GM13976 (cell line): Measurements from ENCODE around the gene LYST.

ENCODE experiments used
- DNase-seq: peaks from one replicate; pipeline ENCODE4 v3.0.0; 2012; ENCODE audit warnings: low spot score
- CTCF ChIP-seq: IDR thresholded peaks from 2 replicates; pipeline ENCODE4 v1.5.1; 2012; ENCODE audit warnings: borderline replicate concordance, mild to moderate bottlenecking; ENCODE audit not compliant: insufficient read depth; ENCODE audit errors: extremely low read depth, missing control alignments, control extremely low read depth
- in situ Hi-C: fragments of 300-500 bp; cut with MboI; formaldehyde crosslinking; loops from one replicate; pipeline ENCODE4 v1.12.0; 2022; ENCODE audit warnings: low sequenced_read_pairs, mixed read lengths, inconsistent platforms; ENCODE audit not compliant: unreplicated experiment

LYST gene

GRCh38 chr1:235887676-235888075, 21.0 kb upstream of the LYST start:
- in situ Hi-C loops = no loop called here
- no peak for DNase-seq
- TF ChIP-seq CTCF = no peak

GRCh38 chr1:235885655-235886262, 19.1 kb upstream of the LYST start:
- no peak for TF ChIP-seq CTCF
- DNase-seq = no peak
- in situ Hi-C loops = no loop called here

DNA sequence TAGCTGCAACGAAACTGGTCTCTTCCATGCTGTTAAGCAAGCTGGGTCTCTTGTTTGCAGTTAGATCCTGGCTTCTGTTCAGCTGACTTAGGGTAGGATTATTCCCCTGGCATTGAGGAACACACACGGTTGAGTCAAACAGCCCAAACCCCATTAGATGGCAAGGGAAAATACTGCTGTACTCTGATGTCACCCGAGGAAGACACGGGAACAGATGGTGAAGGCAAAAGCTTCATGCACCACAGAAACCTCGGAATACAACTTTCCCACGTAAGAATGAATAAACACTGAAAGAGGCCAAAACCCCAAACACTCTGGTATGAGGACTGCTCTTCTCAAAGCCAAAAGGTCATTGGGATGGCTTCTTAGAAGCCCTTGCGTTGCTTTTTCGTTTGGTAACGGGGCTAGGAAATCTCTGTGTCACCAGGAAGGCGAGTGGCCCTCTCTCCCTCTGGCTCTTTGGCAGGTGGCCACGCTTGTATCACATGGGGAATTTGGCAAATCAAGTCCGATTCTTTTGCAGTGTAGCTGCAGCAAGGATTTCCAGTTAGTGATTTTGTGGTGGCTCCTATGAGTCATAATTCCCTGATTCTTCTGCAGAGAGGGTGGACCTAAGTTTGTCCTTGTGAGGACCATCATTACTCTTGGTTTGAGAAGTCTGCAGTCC, 16.7 kb upstream of the LYST start:
- in situ Hi-C loops = no loop called here
- no peak for TF ChIP-seq CTCF
- DNase-seq = peak; percentile 57

DNA sequence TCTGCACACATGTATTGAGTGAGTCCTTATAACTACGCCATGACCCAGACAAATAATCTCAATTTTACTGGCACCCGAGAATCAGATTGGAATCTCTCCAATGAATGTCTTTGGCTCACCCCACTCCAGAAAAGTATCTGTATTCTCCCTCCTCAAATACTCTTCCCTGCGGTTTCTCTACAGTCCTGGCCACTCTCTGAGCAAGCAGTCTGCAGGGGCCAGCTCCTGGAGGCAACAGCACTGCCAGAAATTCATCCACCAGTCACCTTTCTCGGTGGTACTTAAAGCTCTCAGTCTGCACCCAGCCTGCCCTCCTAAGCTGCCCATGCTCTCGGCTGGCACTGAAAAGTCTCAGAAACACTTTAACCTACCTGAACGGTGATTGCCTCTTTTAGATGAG, 16.1 kb upstream of the LYST start:
- no peak for DNase-seq
- TF ChIP-seq CTCF = no peak
- in situ Hi-C loops = no loop called here

GRCh38 chr1:235881930-235882700, 15.4 kb upstream of the LYST start:
- in situ Hi-C loops = no loop called here
- no peak for DNase-seq
- TF ChIP-seq CTCF = no peak

DNA sequence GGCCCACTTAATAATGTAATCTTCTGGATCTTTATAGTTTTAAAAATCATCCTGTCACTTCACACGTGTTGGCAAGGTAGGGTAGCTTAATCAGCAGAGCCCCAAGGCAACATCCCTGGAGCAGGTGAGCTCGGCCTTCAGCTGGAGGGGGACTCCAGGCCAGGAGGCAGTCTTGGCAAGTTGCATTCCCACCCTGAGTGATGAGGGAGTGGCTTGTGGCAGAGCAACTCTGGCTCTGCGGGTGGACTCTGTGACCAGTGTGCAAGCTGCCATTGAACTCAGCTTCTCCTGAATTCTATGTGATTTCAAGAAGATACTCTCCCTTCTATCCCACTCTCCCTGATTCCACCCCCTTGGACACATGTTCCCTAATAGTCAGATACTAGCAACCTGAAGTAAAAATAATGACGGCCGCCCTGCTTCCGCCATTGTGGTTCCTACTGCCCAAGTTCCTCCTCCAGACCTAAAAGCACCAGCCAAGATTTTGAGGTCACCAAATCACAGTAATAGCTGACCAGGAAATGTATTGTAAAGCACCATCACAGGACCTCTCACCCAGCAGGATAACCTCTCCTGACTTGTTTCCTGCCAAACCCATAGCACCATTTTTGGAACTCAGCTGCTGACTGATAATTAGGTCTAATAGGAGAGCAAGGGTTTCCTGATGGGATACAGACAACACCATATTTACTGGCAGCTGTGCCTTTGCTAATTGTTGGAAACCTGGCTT, 11.5 kb upstream of the LYST start:
- in situ Hi-C loops = no loop called here
- no peak for TF ChIP-seq CTCF
- DNase-seq = no peak
